BLaER1 (cell line): ENCODE measurements around the gene PLS1.

ENCODE experiments used
- H3K27ac ChIP-seq: shearing (Covaris generic); formaldehyde crosslinking; 2 replicates; pipeline ENCODE4 v1.8.1; 2022
- H3K27me3 ChIP-seq: shearing (Covaris generic); formaldehyde crosslinking; 2 replicates; pipeline ENCODE4 v1.8.1; 2022
- H3K36me3 ChIP-seq: shearing (Covaris generic); formaldehyde crosslinking; 2 replicates; pipeline ENCODE4 v1.8.1; 2022
- H3K4me1 ChIP-seq: shearing (Covaris generic); formaldehyde crosslinking; 2 replicates; pipeline ENCODE4 v1.8.1; 2022
- H3K4me2 ChIP-seq: shearing (Covaris generic); formaldehyde crosslinking; 2 replicates; pipeline ENCODE4 v1.8.1; 2022
- H3K4me3 ChIP-seq: shearing (Covaris generic); formaldehyde crosslinking; 2 replicates; pipeline ENCODE4 v1.8.1; 2022
- H3K9ac ChIP-seq: shearing (Covaris generic); formaldehyde crosslinking; 2 replicates; pipeline ENCODE4 v1.8.1; 2022
- H3K9me3 ChIP-seq: shearing (Covaris generic); formaldehyde crosslinking; 2 replicates; pipeline ENCODE4 v1.8.1; 2022
- H4K20me1 ChIP-seq: shearing (Covaris generic); formaldehyde crosslinking; 2 replicates; pipeline ENCODE4 v1.8.1; 2022
- Cebpa-rat ChIP-seq: shearing (Covaris generic); IDR thresholded peaks from 2 replicates; pipeline ENCODE4 v1.8.1; 2022

The PLS1 gene

DNA sequence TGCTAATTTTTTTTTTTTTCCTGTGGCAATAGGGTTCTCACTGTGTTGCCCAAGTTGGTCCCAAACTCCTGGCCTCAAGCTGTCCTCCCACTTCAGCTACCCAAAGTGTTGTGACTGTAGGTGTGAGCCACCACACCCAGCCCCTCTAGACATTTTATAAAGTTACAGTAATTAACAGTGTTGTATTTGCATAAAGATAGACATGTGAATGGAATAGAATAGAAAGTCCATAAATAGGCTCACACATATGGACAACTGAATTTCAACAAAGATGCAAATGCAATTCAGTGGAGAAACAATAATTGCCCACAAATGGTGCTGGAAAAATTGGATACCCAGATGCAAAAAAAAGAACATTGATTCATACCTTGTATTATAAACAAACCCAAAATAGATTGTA is 39.9 kb downstream of the PLS1 start:
- no peak overlapping the region for H3K4me3 ChIP-seq
- no peaks in the 10 kb centered on the region for H3K4me1 ChIP-seq
- H3K27me3 ChIP-seq: no peaks in the 10 kb centered on the region
- no peaks in the 10 kb centered on the region for H3K9me3 ChIP-seq
- no peak overlapping the region for H3K9ac ChIP-seq
- no peak for TF ChIP-seq Cebpa-rat
- no peaks in the 10 kb centered on the region for H3K36me3 ChIP-seq
- no peak overlapping the region for H3K27ac ChIP-seq
- H3K4me2 ChIP-seq: no peak overlapping the region
- no peaks in the 10 kb centered on the region for H4K20me1 ChIP-seq

DNA sequence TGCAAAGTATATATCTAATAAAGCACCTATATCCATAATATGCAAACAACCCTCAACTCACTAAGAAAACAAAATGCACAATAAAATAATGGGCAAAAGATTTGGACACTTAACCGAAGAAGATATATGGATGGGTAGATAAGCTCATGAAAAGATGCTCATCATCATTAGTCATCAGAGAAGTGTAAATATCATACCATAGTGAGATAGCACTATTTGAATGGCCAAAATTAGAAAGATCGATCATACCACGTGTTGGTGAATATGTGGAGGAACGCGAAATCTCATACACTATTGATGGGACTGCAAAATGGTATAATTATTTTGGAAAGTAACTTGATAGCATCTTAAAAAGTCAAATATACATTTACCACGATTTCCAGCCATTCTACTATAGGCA is 40.5 kb downstream of the PLS1 start:
- Histone ChIP-seq H3K9ac (no peak overlapping the region), H3K4me1 (no peaks in the 10 kb centered on the region), H3K27ac (no peak overlapping the region), H4K20me1 (no peaks in the 10 kb centered on the region), H3K4me2 (no peak overlapping the region), H3K9me3 (no peaks in the 10 kb centered on the region), H3K36me3 (no peaks in the 10 kb centered on the region), H3K27me3 (no peaks in the 10 kb centered on the region), H3K4me3 (no peak overlapping the region)
- no peak for TF ChIP-seq Cebpa-rat

DNA sequence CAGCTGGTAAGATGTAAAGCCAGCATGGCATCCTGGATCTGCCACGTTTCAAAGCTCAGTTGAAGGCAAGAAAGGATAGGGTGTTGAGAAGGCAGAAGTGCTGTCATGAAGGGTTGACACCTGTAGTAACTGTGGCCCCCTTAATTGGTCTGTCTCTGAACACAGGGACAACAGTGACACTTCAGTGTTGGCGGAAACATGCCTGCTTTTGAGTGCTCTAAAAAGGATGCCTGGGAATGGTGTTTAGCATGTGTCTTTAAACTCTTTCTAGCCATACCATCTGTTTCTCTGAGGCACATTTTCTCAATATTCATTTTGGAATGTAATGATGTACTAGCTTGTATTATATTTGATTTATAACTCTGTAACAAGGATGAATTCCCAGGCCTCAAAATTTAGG is 42.1 kb downstream of the PLS1 start:
- Histone ChIP-seq H3K9ac (no peak overlapping the region), H4K20me1 (no peaks in the 10 kb centered on the region)

DNA sequence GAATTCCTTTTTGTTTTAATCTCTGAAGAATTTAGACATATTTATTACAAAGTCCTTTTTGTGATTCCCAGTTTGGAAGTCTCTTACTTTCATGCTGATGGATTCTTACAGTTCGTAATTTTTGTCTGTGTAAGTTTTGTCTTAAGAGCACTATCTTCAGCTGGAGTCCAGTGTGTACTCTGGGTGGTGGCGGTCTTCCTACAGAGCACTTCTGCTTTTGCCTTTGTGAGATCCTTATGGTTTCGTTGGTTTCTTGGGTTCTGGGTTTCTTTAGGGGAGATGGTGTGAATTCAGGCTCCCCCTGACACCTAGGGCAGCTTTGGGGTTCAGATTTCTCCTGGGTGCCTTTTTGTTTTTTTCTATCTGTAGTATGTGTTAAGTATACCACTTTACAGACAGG is 45.3 kb downstream of the PLS1 start:
- no peaks in the 10 kb centered on the region for H3K27me3 ChIP-seq
- H4K20me1 ChIP-seq: no peaks in the 10 kb centered on the region
- TF ChIP-seq Cebpa-rat: no peak

More for the DNA sequence above, 42.1 kb downstream of the PLS1 start:
- Histone ChIP-seq H3K4me2 (no peak overlapping the region), H3K27me3 (no peaks in the 10 kb centered on the region), H3K27ac (no peak overlapping the region), H3K4me3 (no peak overlapping the region), H3K9me3 (no peaks in the 10 kb centered on the region), H3K4me1 (no peaks in the 10 kb centered on the region), H3K36me3 (no peaks in the 10 kb centered on the region)
- no peak for TF ChIP-seq Cebpa-rat

DNA sequence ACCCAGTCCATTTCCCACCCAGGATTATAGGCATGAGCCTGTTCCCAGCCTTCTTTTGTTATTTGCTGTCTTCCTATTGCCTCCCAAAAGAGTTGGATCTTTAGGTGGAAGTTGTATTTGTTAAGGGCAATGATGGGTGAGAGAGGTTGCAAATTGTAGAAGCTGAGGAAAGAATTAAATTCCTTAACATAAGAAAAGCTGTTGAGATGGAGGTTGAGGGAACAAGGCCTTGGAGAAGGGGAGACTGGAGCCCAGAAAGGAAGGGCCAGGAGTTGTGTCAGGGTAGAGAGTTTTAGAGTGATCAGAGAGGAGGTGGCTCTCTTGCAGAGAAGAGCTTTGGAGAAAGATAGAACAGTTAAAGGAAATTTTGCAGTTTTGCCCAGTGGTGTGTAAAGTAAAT is 46.8 kb downstream of the PLS1 start:
- Histone ChIP-seq H3K9ac (no peak overlapping the region), H3K27ac (no peak overlapping the region), H3K9me3 (no peaks in the 10 kb centered on the region), H4K20me1 (no peaks in the 10 kb centered on the region), H3K4me2 (no peak overlapping the region), H3K27me3 (no peaks in the 10 kb centered on the region), H3K4me3 (no peak overlapping the region), H3K4me1 (no peaks in the 10 kb centered on the region), H3K36me3 (no peaks in the 10 kb centered on the region)
- no peak for TF ChIP-seq Cebpa-rat

More for the DNA sequence above, 45.3 kb downstream of the PLS1 start:
- no peaks in the 10 kb centered on the region for H3K4me1 ChIP-seq
- H3K4me2 ChIP-seq: no peak overlapping the region
- no peak overlapping the region for H3K27ac ChIP-seq
- no peak overlapping the region for H3K4me3 ChIP-seq
- H3K9ac ChIP-seq: no peak overlapping the region
- H3K9me3 ChIP-seq: no peaks in the 10 kb centered on the region
- no peaks in the 10 kb centered on the region for H3K36me3 ChIP-seq

DNA sequence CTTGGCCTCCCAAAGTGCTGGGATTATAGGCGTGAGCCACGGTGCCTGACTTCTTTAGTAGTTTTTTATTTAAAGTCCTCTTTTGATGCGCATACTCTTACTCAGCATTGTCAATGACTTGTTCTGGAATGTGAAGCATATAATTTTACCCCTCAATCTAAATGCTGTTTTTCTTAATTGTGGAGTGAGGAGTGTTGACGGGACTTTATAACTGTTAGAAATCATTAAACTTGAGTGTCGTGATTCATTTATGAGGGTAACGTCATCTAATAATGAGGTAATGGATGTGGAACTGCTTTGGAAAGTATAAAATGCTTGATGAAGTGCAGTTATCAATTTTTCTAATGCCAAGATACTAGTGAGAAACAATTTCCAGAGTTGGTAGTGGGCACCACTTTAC is 48.3 kb downstream of the PLS1 start:
- Histone ChIP-seq H3K36me3 (no peaks in the 10 kb centered on the region), H3K9me3 (no peaks in the 10 kb centered on the region), H3K4me1 (no peaks in the 10 kb centered on the region), H3K4me3 (no peak overlapping the region), H3K9ac (no peak overlapping the region), H3K27ac (no peak overlapping the region), H3K4me2 (no peak overlapping the region), H4K20me1 (no peaks in the 10 kb centered on the region), H3K27me3 (no peaks in the 10 kb centered on the region)
- no peak for TF ChIP-seq Cebpa-rat

DNA sequence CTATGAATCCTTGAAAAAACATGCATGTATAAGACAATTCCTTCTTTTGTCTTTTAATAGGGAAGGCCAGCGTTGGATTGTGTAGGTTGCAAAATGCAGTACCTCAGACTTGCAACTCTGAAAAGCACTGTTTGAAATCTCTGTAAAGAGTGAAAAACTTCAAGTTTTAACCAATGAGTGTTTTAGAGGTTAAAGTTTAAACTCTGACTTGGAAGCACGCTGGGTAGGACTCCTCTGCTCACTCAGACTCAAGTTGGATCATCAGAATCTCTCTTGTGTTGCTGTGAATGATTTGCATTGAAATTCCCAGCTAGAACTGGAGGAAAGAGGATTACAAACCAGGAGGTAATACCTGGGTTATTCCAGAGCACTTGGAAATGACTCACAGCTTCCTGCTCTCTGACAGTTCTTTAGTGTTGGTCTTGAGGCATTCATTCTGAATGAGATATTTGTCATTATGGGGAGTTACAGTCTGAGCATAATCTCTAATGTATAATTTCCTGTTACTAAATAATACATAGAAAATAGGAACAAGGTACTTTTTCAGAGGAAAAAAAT is 49.1 kb downstream of the PLS1 start:
- no peak overlapping the region for H3K4me2 ChIP-seq
- H3K27me3 ChIP-seq: no peaks in the 10 kb centered on the region
- H3K9ac ChIP-seq: no peak overlapping the region
- no peak overlapping the region for H3K4me3 ChIP-seq
- no peak for TF ChIP-seq Cebpa-rat
- H3K27ac ChIP-seq: no peak overlapping the region
- no peaks in the 10 kb centered on the region for H3K36me3 ChIP-seq
- no peaks in the 10 kb centered on the region for H3K4me1 ChIP-seq
- H4K20me1 ChIP-seq: no peaks in the 10 kb centered on the region
- H3K9me3 ChIP-seq: no peaks in the 10 kb centered on the region

DNA sequence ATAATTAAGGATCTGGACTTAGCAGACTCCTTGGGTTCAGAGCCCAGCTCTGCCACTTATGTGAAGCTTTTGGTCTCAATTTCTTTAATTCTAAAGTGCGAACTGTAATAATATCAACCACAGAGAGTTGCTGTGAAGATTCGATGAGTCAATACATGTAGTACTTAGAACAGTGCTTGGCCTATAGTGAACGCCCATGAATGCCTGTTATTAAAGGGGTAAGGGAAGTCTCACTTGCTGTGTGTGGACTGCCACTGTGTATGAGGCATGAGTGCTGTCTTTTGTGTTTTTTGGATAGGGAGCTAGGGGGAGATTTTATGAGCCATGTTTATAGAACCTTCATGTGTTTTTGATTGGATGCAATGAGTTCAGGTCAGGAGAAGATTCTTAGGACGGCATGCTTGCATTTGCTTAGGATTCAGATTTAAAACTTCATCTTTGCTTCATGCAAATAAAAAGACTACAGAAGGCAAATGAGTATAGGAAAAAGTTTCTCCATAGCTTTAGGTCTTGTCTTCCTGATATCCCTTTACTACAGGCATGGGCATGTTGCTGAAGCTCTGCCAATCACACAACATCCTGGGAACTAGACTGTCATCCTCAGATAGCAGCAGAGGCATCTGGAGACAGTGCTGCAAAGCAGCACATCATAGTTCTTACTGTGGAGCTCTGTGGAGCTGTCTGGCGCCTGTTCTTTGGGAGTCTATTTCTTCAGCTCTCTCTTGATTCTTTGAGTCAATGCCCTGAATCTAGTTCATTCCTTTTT is 50.0 kb downstream of the PLS1 start:
- Histone ChIP-seq H3K4me2 (no peak overlapping the region), H3K4me3 (no peak overlapping the region), H3K9me3 (no peaks in the 10 kb centered on the region), H4K20me1 (no peaks in the 10 kb centered on the region), H3K9ac (no peak overlapping the region), H3K27ac (no peak overlapping the region), H3K27me3 (no peaks in the 10 kb centered on the region), H3K4me1 (no peaks in the 10 kb centered on the region), H3K36me3 (no peaks in the 10 kb centered on the region)
- no peak for TF ChIP-seq Cebpa-rat

DNA sequence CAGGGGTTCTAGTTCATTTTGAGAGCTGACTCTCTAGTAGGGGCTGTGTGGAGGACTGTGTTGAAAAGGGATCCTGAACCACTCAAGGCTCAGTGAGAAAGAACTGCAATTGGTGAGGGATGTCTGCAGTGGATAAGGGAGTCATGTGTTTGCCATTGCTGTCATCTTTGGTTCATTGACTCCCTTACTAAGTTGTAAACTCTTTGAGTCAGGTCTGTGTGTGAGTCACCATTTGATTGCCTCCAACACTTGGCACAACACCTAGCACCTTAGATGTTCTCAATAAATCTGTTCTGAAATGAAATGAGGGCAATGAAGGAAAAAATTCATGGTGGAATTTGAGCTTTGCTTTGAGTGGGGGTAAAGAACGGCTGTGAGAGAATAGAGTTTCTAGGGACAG is 51.7 kb downstream of the PLS1 start:
- no peak overlapping the region for H3K27ac ChIP-seq

DNA sequence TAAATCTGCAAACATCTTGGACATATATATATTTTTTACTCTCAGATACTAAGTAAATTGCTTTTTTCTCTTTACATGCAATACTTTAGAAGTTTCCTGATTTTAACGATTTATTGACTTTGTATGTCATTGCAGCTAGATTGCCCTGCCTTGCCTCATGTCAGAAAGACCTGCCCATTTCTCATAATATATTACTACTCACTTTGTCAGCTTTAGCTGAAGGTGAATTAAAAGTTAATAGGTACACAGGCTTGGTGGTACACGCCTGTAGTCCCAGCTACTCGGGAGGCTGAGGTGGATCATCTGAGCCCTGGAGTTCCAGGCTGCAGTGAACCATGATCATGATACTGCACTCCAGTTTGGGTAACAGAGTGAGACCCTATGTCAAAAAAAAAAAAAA is 52.8 kb downstream of the PLS1 start:
- no peaks in the 10 kb centered on the region for H3K36me3 ChIP-seq
- no peak overlapping the region for H3K9ac ChIP-seq
- H4K20me1 ChIP-seq: no peaks in the 10 kb centered on the region
- no peaks in the 10 kb centered on the region for H3K9me3 ChIP-seq
- no peaks in the 10 kb centered on the region for H3K4me1 ChIP-seq
- no peak overlapping the region for H3K4me2 ChIP-seq
- TF ChIP-seq Cebpa-rat: no peak
- H3K4me3 ChIP-seq: no peak overlapping the region
- no peak overlapping the region for H3K27ac ChIP-seq
- no peaks in the 10 kb centered on the region for H3K27me3 ChIP-seq

More for the DNA sequence above, 51.7 kb downstream of the PLS1 start:
- no peak overlapping the region for H3K9ac ChIP-seq
- no peak overlapping the region for H3K4me2 ChIP-seq
- no peaks in the 10 kb centered on the region for H3K9me3 ChIP-seq
- H3K27me3 ChIP-seq: no peaks in the 10 kb centered on the region
- no peak overlapping the region for H3K4me3 ChIP-seq
- H4K20me1 ChIP-seq: no peaks in the 10 kb centered on the region
- no peak for TF ChIP-seq Cebpa-rat
- no peaks in the 10 kb centered on the region for H3K4me1 ChIP-seq
- no peaks in the 10 kb centered on the region for H3K36me3 ChIP-seq
